ENCODE results near the gene ADAMTSL2.

ADAMTSL2 gene

GRCh38 chr9:133502112-133502511, 32.4 kb upstream of the ADAMTSL2 start:
- DNase-seq, result no peak

GRCh38 chr9:133505186-133505830, 29.2 kb upstream of the ADAMTSL2 start:
- no peak for DNase-seq

GRCh38 chr9:133505901-133506652, 28.4 kb upstream of the ADAMTSL2 start:
- no peak for DNase-seq

- DNase-seq, result no peak
These were observed 27.9 kb upstream of the ADAMTSL2 start for GRCh38 chr9:133506653-133507038.

GRCh38 chr9:133507246-133507965, 27.1 kb upstream of the ADAMTSL2 start:
- DNase-seq, result no peak

- no peak for DNase-seq
These were observed 26.5 kb upstream of the ADAMTSL2 start for GRCh38 chr9:133508046-133508445.

GRCh38 chr9:133509179-133510083, 25.1 kb upstream of the ADAMTSL2 start:
- no peak for DNase-seq

- no peak for DNase-seq
These were observed 23.5 kb upstream of the ADAMTSL2 start for GRCh38 chr9:133510926-133511505.

- DNase-seq, result no peak
These were observed 22.9 kb upstream of the ADAMTSL2 start for GRCh38 chr9:133511607-133512006.

GRCh38 chr9:133512253-133513213, 22.0 kb upstream of the ADAMTSL2 start:
- DNase-seq, result no peak

GRCh38 chr9:133513214-133514100, 21.0 kb upstream of the ADAMTSL2 start:
- DNase-seq, result no peak

- no peak for DNase-seq
These were observed 19.9 kb upstream of the ADAMTSL2 start for GRCh38 chr9:133514460-133515239.

- no peak for DNase-seq
These were observed 19.3 kb upstream of the ADAMTSL2 start for GRCh38 chr9:133515240-133515610.

GRCh38 chr9:133515615-133516255, 18.8 kb upstream of the ADAMTSL2 start:
- no peak for DNase-seq

GRCh38 chr9:133516256-133516960, 18.1 kb upstream of the ADAMTSL2 start:
- DNase-seq, result no peak

- no peak for DNase-seq
These were observed 17.5 kb upstream of the ADAMTSL2 start for GRCh38 chr9:133516961-133517350.

GRCh38 chr9:133517711-133518110, 16.8 kb upstream of the ADAMTSL2 start:
- DNase-seq, result no peak

GRCh38 chr9:133518200-133518599, 16.3 kb upstream of the ADAMTSL2 start:
- DNase-seq, result no peak
